Natural killer cell (primary cell): ENCODE measurements around the gene DCDC1. TPM values are rescaled to one million over a fixed set of nuclear protein-coding genes. Genes with fewer than 3 reads are reported as not detected.

ENCODE experiments used
- ATAC-seq, 3 donors: fragments of 150-1000 bp in 2 of 3; fragments of 200-7000 bp in 1 of 3; cut with Tn5 transposase; 1 replicate in 1 of 3; 2 replicates in 2 of 3; pipeline ENCODE4 v1.10.0; 2021; ENCODE audit warnings: mild to moderate bottlenecking in 2 of 3, moderate library complexity in 2 of 3
- DNase-seq, 2 donors: peaks; one replicate each; pipeline versions ENCODE4 v3.0.0 to v3.0.0-alpha.2; 2013 to 2021; ENCODE audit warnings: mixed read lengths in 1 of 2
- H3K27ac ChIP-seq: one replicate; pipeline ENCODE4 v1.5.1; 2013; ENCODE audit warnings: mild to moderate bottlenecking, low read length
- H3K27me3 ChIP-seq: one replicate; pipeline ENCODE4 v1.6.1; 2013; ENCODE audit warnings: low read length; ENCODE audit not compliant: control insufficient read depth, insufficient read depth
- H3K36me3 ChIP-seq: one replicate; pipeline ENCODE4 v1.6.1; 2013; ENCODE audit warnings: low read length; ENCODE audit not compliant: control insufficient read depth, insufficient read depth
- H3K4me1 ChIP-seq: one replicate; pipeline ENCODE4 v1.6.1; 2013; ENCODE audit warnings: low read length; ENCODE audit not compliant: control insufficient read depth, insufficient read depth
- H3K4me3 ChIP-seq: one replicate; pipeline ENCODE4 v1.5.1; 2013; ENCODE audit warnings: low read length
- H3K9me3 ChIP-seq: one replicate; pipeline ENCODE4 v1.6.1; 2013; ENCODE audit warnings: low read length; ENCODE audit not compliant: control insufficient read depth, insufficient read depth
- H3K27ac Mint-ChIP-seq, 2 donors: one replicate each; pipeline ENCODE4 v1.8.0; 2022; ENCODE audit warnings: mild to moderate bottlenecking in 2 of 2, mixed read lengths in 2 of 2, moderate library complexity in 1 of 2
- H3K27me3 Mint-ChIP-seq, 2 donors: one replicate each; pipeline ENCODE4 v1.8.0; 2022; ENCODE audit warnings: low read depth in 2 of 2, mixed read lengths in 2 of 2
- H3K36me3 Mint-ChIP-seq: one replicate; pipeline ENCODE4 v1.8.0; 2022; ENCODE audit warnings: mixed read lengths
- H3K4me1 Mint-ChIP-seq, 2 donors: one replicate each; pipeline ENCODE4 v1.8.0; 2022; ENCODE audit warnings: mixed read lengths in 2 of 2
- H3K4me3 Mint-ChIP-seq: one replicate; pipeline ENCODE4 v1.8.0; 2022; ENCODE audit warnings: mild to moderate bottlenecking, moderate library complexity, mixed read lengths
- H3K9me3 Mint-ChIP-seq, 2 donors: one replicate each; pipeline ENCODE4 v1.8.0; 2022; ENCODE audit warnings: mixed read lengths in 2 of 2
- WGBS: methylation state at CpG from one replicate; pipeline ENCODE4 v1.1.7; 2013; ENCODE audit warnings: missing lambda C conversion rate; ENCODE audit not compliant: insufficient coverage; 5-methylcytosine and 5-hydroxymethylcytosine counted together
- intact Hi-C: fragments of 100-400 bp; cut with micrococcal nuclease; formaldehyde crosslinking; loops from one replicate; pipeline ENCODE4 v1.14.2; 2022
- total RNA-seq, 4 donors: library from RNA; stranded (reverse); fragments of 120-200 nt in 1 of 4; gene quantifications; one replicate each; pipeline versions ENCODE4 v1.2.3 to v1.2.4, GENCODE V29; 2013 to 2022
- TF ChIP-seq, protein P1 (sequence below): fragments of 200-600 bp; IDR thresholded peaks from one replicate; pipeline ENCODE4 v1.8.0; 2022; ENCODE audit warnings: antibody characterized with exemption

The DCDC1 gene
- total RNA-seq, 3 donors from 2014 or later (not counting 1 experiment from before 2014, with no cell fraction given) = not detected

DNA sequence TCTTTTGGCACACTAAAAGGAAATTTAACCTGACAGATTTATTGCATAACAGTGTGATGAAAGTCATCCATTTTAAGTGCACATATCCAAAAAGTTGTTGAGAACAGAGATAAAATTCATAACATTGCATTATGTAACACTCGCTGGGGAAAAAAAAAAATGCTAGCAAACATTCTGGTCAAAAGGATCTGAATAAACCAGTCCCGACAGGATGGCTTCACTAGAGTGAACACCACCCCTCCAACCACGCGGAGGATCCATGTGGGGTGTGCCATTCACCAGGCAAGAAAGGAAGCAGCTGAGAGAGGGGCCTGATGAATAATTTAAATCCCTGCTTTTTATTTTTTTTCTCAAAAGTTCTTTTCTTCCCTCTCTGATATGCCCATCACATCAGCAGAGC is 258.7 kb downstream of the DCDC1 start:
- no peaks in the 10 kb centered on the region for H3K36me3 ChIP-seq
- no peak overlapping the region for H3K27ac Mint-ChIP-seq
- peaks cover 3% of the 10 kb centered on the region in 2 donors for H3K9me3 Mint-ChIP-seq
- no peaks in the 10 kb centered on the region for H3K4me1 ChIP-seq
- TF ChIP-seq, protein P1, sequence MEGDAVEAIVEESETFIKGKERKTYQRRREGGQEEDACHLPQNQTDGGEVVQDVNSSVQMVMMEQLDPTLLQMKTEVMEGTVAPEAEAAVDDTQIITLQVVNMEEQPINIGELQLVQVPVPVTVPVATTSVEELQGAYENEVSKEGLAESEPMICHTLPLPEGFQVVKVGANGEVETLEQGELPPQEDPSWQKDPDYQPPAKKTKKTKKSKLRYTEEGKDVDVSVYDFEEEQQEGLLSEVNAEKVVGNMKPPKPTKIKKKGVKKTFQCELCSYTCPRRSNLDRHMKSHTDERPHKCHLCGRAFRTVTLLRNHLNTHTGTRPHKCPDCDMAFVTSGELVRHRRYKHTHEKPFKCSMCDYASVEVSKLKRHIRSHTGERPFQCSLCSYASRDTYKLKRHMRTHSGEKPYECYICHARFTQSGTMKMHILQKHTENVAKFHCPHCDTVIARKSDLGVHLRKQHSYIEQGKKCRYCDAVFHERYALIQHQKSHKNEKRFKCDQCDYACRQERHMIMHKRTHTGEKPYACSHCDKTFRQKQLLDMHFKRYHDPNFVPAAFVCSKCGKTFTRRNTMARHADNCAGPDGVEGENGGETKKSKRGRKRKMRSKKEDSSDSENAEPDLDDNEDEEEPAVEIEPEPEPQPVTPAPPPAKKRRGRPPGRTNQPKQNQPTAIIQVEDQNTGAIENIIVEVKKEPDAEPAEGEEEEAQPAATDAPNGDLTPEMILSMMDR = no peak
- H3K4me3 Mint-ChIP-seq = no peak overlapping the region
- no peaks in the 10 kb centered on the region for H3K4me1 Mint-ChIP-seq
- ATAC-seq = no peak
- intact Hi-C loops = no loop called here
- H3K27ac ChIP-seq = no peak overlapping the region
- peaks cover 0 to 2% of the 10 kb centered on the region in 2 donors for H3K27me3 Mint-ChIP-seq
- DNase-seq = no peak
- no peak overlapping the region for H3K4me3 ChIP-seq
- H3K9me3 ChIP-seq = no peaks in the 10 kb centered on the region
- WGBS = 18% methylated on average over 4 of the region's 4 CpGs
- no peaks in the 10 kb centered on the region for H3K36me3 Mint-ChIP-seq
- H3K27me3 ChIP-seq = no peaks in the 10 kb centered on the region

DNA sequence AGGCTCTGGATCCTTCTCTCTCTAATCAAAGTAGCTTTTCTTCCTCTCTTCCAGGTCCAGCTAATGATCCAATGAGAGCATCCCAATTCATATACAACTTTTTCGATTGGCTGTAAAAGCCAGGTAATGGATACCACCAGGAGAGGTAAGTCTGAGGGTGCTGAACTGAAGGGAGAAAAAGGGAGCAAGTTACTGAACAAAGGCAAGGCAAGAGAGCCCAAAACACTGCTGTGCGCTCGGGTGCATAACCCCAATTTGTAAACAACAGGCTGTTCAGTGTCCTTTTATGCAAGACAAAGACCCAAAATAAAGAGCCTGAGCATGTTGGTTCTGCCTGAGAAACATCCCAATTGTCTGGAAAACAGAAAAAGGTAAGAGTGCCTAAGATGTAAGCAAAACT is 260.1 kb downstream of the DCDC1 start:
- DNase-seq (no peak), ATAC-seq (no peak)
- no peaks in the 10 kb centered on the region for H3K27me3 ChIP-seq
- Mint-ChIP-seq H3K4me3 (no peak overlapping the region), H3K27ac (no peak overlapping the region), H3K9me3 (peaks cover 2% of the 10 kb centered on the region in 2 donors), H3K4me1 (no peaks in the 10 kb centered on the region), H3K36me3 (no peaks in the 10 kb centered on the region), H3K27me3 (no peaks in the 10 kb centered on the region)
- TF ChIP-seq, protein P1 = no peak
- no peak overlapping the region for H3K27ac ChIP-seq
- no peak overlapping the region for H3K4me3 ChIP-seq
- H3K4me1 ChIP-seq = no peaks in the 10 kb centered on the region
- intact Hi-C loops = loop anchor here (5.0 kb wide), 1 partner anchor 1068 kb away; no protein-coding TSS in a partner anchor
- H3K9me3 ChIP-seq = no peaks in the 10 kb centered on the region
- WGBS = 89% methylated on average over 3 of the region's 3 CpGs
- H3K36me3 ChIP-seq = no peaks in the 10 kb centered on the region

DNA sequence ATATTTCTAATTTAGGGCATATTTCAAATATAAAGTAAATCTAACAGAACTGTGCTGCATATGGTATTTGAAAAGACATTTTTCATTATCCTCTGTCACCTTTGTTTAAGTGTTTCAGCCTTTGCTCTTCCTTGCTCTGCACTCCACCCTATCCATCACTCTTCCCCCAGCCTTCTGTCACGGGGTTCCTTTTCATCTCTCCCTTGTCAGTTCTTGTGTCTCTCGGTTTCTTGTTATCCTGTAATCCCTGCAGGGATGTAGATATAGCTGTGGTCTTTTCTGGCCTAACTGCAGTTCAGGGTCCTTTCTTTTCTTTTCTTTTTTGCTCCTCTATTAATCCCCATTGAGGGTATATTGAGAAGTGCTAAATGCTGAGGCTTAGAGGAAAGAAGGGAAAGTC is 261.9 kb downstream of the DCDC1 start:
- TF ChIP-seq, protein P1 = no peak

DNA sequence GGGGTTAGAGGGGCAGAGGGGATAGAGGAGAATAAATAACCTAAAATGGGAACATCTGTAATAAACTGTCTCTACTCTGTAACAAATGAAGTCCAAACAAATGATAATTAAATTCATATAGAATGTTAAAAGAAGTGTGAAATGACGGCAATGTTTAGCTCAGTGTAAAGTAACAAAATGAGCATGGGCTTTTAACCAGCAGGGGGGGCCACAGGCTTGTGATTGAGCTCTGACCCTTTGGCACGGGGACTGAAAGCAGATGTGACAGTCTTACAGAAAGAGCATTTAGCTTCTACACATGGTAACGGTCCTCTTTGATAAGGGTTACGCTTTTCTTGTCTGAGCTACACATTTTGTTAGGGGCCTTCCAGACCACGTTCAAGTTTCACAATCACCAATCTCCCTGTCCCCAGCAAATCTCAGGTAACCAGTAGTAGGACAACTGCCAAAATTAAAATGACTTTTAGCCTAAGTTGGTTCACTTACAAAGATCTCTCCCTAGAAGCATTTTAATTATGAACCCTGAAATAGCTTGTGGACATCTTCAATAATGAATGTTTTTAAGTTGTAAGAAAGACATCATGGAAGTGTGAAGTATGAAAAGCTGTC is 262.5 kb downstream of the DCDC1 start:
- Mint-ChIP-seq H3K27ac (no peak overlapping the region), H3K4me3 (no peak overlapping the region), H3K9me3 (no peaks in the 10 kb centered on the region), H3K4me1 (no peaks in the 10 kb centered on the region), H3K36me3 (no peaks in the 10 kb centered on the region), H3K27me3 (no peaks in the 10 kb centered on the region)
- peak in 1 of 2 donors; percentile 57 for DNase-seq
- TF ChIP-seq, protein P1 = peak; percentile 35
- Histone ChIP-seq H3K4me3 (no peak overlapping the region), H3K9me3 (no peaks in the 10 kb centered on the region), H3K27me3 (no peaks in the 10 kb centered on the region), H3K27ac (no peak overlapping the region), H3K36me3 (no peaks in the 10 kb centered on the region), H3K4me1 (no peaks in the 10 kb centered on the region)
- peak in 1 of 3 donors; percentile 41 for ATAC-seq
- WGBS = 25% methylated on average over 5 of the region's 5 CpGs
- intact Hi-C loops = loop anchor here (5.0 kb wide), 1 partner anchor 1070 kb away; no protein-coding TSS in a partner anchor

More for the DNA sequence above, 261.9 kb downstream of the DCDC1 start:
- no peaks in the 10 kb centered on the region for H3K27me3 Mint-ChIP-seq
- H3K4me3 ChIP-seq = no peak overlapping the region
- H3K4me1 Mint-ChIP-seq = no peaks in the 10 kb centered on the region
- no peaks in the 10 kb centered on the region for H3K36me3 Mint-ChIP-seq
- no peaks in the 10 kb centered on the region for H3K9me3 ChIP-seq
- H3K4me1 ChIP-seq = no peaks in the 10 kb centered on the region
- no peak overlapping the region for H3K27ac ChIP-seq
- H3K9me3 Mint-ChIP-seq = no peaks in the 10 kb centered on the region
- intact Hi-C loops = loop anchor here (5.0 kb wide), 1 partner anchor 1070 kb away; no protein-coding TSS in a partner anchor
- 64% methylated on average over 1 of the region's 2 CpGs for WGBS
- DNase-seq (no peak), ATAC-seq (no peak)
- no peaks in the 10 kb centered on the region for H3K27me3 ChIP-seq
- H3K27ac Mint-ChIP-seq = no peak overlapping the region
- H3K4me3 Mint-ChIP-seq = no peak overlapping the region
- no peaks in the 10 kb centered on the region for H3K36me3 ChIP-seq
